T-helper 9 cell (primary cell): Measurements from ENCODE around the gene ZNF408.
"Not testable (repeated sequence)": the region's sequence is repeated elsewhere in the genome, so short reads cannot be mapped to it uniquely, and the experiment has no call there.

Experiments used
- DNase-seq: peaks from one replicate; pipeline ENCODE4 v3.0.0-alpha.2; 2020

The ZNF408 gene

GRCh38 chr11:46698597-46698996, 2.2 kb upstream of the ZNF408 start:
- no peak for DNase-seq

- no peak for DNase-seq
Observed at GRCh38 chr11:46701078-46701654, 335 bp downstream of the ZNF408 start.

GRCh38 chr11:46705070-46705688, 4.3 kb downstream of the ZNF408 start:
- DNase-seq = no peak

- no peak for DNase-seq
Observed at GRCh38 chr11:46706886-46707285, 6.1 kb downstream of the ZNF408 start.

GRCh38 chr11:46709351-46709750, 8.5 kb downstream of the ZNF408 start:
- DNase-seq = not testable (repeated sequence)

GRCh38 chr11:46710821-46711269, 10.0 kb downstream of the ZNF408 start:
- DNase-seq = no peak

GRCh38 chr11:46711303-46711702, 10.5 kb downstream of the ZNF408 start:
- no peak for DNase-seq

- no peak for DNase-seq
Observed at GRCh38 chr11:46712874-46713576, 12.2 kb downstream of the ZNF408 start.

GRCh38 chr11:46717825-46718154, 17.0 kb downstream of the ZNF408 start:
- DNase-seq = not testable (repeated sequence)

GRCh38 chr11:46718155-46719019, 17.6 kb downstream of the ZNF408 start:
- DNase-seq = no peak

- no peak for DNase-seq
Observed at GRCh38 chr11:46719048-46719542, 18.3 kb downstream of the ZNF408 start, which contains the start of gene F2. Gene F2, plus strand, starts transcription at chr11:46719213. Its CDS starts 23 bp downstream, at chr11:46719236.

GRCh38 chr11:46719543-46720218, 18.9 kb downstream of the ZNF408 start:
- DNase-seq = no peak

GRCh38 chr11:46721286-46721685, 20.5 kb downstream of the ZNF408 start:
- no peak for DNase-seq

GRCh38 chr11:46722566-46723358, 21.9 kb downstream of the ZNF408 start:
- no peak for DNase-seq

GRCh38 chr11:46723359-46723680, 22.5 kb downstream of the ZNF408 start:
- no peak for DNase-seq

GRCh38 chr11:46724088-46724487, 23.3 kb downstream of the ZNF408 start:
- no peak for DNase-seq

GRCh38 chr11:46725338-46726205, 24.7 kb downstream of the ZNF408 start:
- DNase-seq = no peak

GRCh38 chr11:46726206-46726862, 25.5 kb downstream of the ZNF408 start:
- DNase-seq = no peak

GRCh38 chr11:46727952-46728658, 27.3 kb downstream of the ZNF408 start:
- DNase-seq = no peak
